Left colon (tissue), 2 donors: ENCODE results near the gene TGM1. TPM values are rescaled to one million over a fixed set of nuclear protein-coding genes. Genes with fewer than 3 reads are reported as not detected.

ENCODE experiments used
- total RNA-seq, 2 donors: library from RNA; stranded (reverse); fragmentation: NEBNext Ultra II Directional; extraction: Animal tissue kit (Norgen Biotek cat#: 25700); gene quantifications; one replicate each; pipeline ENCODE4 v1.2.1, GENCODE V29; 2021
- donor health status: DM: no; HTN: no; CAD: no.
- donor health status: DM: yes; HTN: yes; CAD: no.

The TGM1 gene
- total RNA-seq, 2 donors from 2014 or later: 2.3 to 2.9 TPM

Other genes with a start within 250 kb of the TGM1 start
- gene CARMIL3, start 211.2 kb downstream of the TGM1 start, total RNA-seq: 1 to 10 TPM; 1.1 to 3.4 TPM
- under 1 TPM; 0.28 to 0.31 TPM for gene CPNE6, start 191.6 kb downstream of the TGM1 start, total RNA-seq
- 100 to 1,000 TPM; 150 to 223 TPM for gene PCK2, start 168.9 kb downstream of the TGM1 start, total RNA-seq
- gene DCAF11, start 148.4 kb downstream of the TGM1 start, total RNA-seq: 100 to 1,000 TPM; 101 to 107 TPM
- gene NRL, start 148.2 kb downstream of the TGM1 start, total RNA-seq: 1 to 10 TPM; 1.2 to 1.5 TPM
- gene FITM1, start 132.5 kb downstream of the TGM1 start, total RNA-seq: 1 to 10 TPM; 1.0 TPM
- 100 to 1,000 TPM; 196 to 249 TPM for gene PSME1, start 127.0 kb downstream of the TGM1 start, total RNA-seq
- gene EMC9, start 121.6 kb downstream of the TGM1 start, total RNA-seq: 10 to 100 TPM; 13.9 to 25.7 TPM
- gene PSME2, start 116.6 kb downstream of the TGM1 start, total RNA-seq: 100 to 1,000 TPM; 140 to 240 TPM
- gene RNF31, start 115.7 kb downstream of the TGM1 start, total RNA-seq: 10 to 100 TPM; 49.1 to 50.3 TPM
- 100 to 1,000 TPM in 1 of 2 donors, 10 to 100 TPM in 1; 53.7 to 105 TPM for gene IRF9, start 101.9 kb downstream of the TGM1 start, total RNA-seq
- gene REC8, start 91.1 kb downstream of the TGM1 start, total RNA-seq: 10 to 100 TPM in 1 of 2 donors, 1 to 10 TPM in 1; 6.9 to 21.0 TPM
- gene IPO4, start 74.4 kb downstream of the TGM1 start, total RNA-seq: 10 to 100 TPM; 17.3 to 26.3 TPM
- 10 to 100 TPM; 49.2 to 52.7 TPM for gene TM9SF1, start 67.7 kb downstream of the TGM1 start, total RNA-seq
- gene TSSK4, start 57.5 kb downstream of the TGM1 start, total RNA-seq: under 1 TPM in 1 of 2 donors, not detected in 1; 0.47 TPM
- gene CHMP4A, start 49.7 kb downstream of the TGM1 start, total RNA-seq: 10 to 100 TPM; 43.5 to 48.0 TPM
- gene MDP1, start 47.1 kb downstream of the TGM1 start, total RNA-seq: 10 to 100 TPM; 11.8 to 13.8 TPM
- gene NEDD8, start 30.8 kb downstream of the TGM1 start, total RNA-seq: 100 to 1,000 TPM; 110 to 135 TPM
- 10 to 100 TPM; 62.4 to 64.8 TPM for gene GMPR2, start 30.2 kb downstream of the TGM1 start, total RNA-seq
- 10 to 100 TPM; 56.6 to 64.0 TPM for gene TINF2, start 20.6 kb downstream of the TGM1 start, total RNA-seq
- 10 to 100 TPM; 35.0 to 41.8 TPM for gene RABGGTA, start 8.4 kb upstream of the TGM1 start, total RNA-seq
- 10 to 100 TPM; 64.2 to 76.6 TPM for gene DHRS1, start 36.6 kb upstream of the TGM1 start, total RNA-seq
- 10 to 100 TPM; 24.4 to 26.0 TPM for gene NOP9, start 36.7 kb upstream of the TGM1 start, total RNA-seq
- 10 to 100 TPM; 10.7 to 16.6 TPM for gene CIDEB, start 44.8 kb upstream of the TGM1 start, total RNA-seq
- gene LTB4R2, start 47.0 kb upstream of the TGM1 start, total RNA-seq: 1 to 10 TPM; 2.9 to 4.2 TPM
- 1 to 10 TPM; 2.9 to 4.3 TPM for gene LTB4R, start 48.3 kb upstream of the TGM1 start, total RNA-seq
- gene ADCY4, start 71.9 kb upstream of the TGM1 start, total RNA-seq: 10 to 100 TPM; 10.1 to 16.4 TPM
- gene RIPK3, start 76.8 kb upstream of the TGM1 start, total RNA-seq: 10 to 100 TPM; 56.6 to 67.9 TPM
- 10 to 100 TPM; 12.8 to 17.4 TPM for gene NFATC4, start 105.0 kb upstream of the TGM1 start, total RNA-seq
- 10 to 100 TPM; 11.7 to 13.2 TPM for gene NYNRIN, start 135.8 kb upstream of the TGM1 start, total RNA-seq
- 1 to 10 TPM; 2.0 to 2.5 TPM for gene CBLN3, start 166.5 kb upstream of the TGM1 start, total RNA-seq
- 10 to 100 TPM; 70.8 to 97.3 TPM for gene KHNYN, start 166.8 kb upstream of the TGM1 start, total RNA-seq
- 10 to 100 TPM; 34.4 to 40.8 TPM for gene SDR39U1, start 179.6 kb upstream of the TGM1 start, total RNA-seq
- gene CMA1, start 245.1 kb upstream of the TGM1 start, total RNA-seq: 1 to 10 TPM in 1 of 2 donors, not detected in 1; 4.4 TPM